ENCODE measurements around the gene AFG3L2.

AFG3L2 gene

DNA sequence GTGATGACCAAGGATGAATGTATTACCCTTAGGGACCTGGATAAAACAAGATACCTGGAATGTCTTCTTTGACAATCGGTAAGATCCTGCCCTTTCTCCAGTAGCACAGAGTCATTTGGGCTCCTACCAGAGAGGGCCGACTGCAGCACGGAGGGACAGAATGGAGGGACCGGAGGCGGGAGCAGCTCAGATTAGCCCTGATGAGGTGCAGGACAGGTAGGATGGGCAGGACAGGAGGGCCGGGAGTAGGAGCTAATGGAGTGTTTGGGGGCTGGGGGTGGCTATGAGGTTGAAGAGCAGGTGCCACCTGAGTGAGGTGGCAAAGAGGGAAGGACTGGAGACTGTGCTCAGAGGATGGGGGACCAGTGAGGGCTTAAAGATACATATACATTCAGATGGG is 20.8 kb upstream of the AFG3L2 start:
- no peaks in the 10 kb centered on the region for H3K36me3 ChIP-seq (ENCODE audit: control insufficient read depth in 1 of 2, insufficient read depth in 2 of 2, low read depth in 1 of 2, low read length in 2 of 2)
- no peak overlapping the region for H3K4me2 ChIP-seq (ENCODE audit: low read length, poor library complexity, severe bottlenecking)
- no peak overlapping the region for H2BK5ac ChIP-seq (ENCODE audit: low read depth, low read length, poor library complexity, severe bottlenecking)
- H3K18ac ChIP-seq (ENCODE audit: low read depth in 1 of 2, low read length in 2 of 2): no peak overlapping the region
- H4K91ac ChIP-seq (ENCODE audit: low read length): no peak overlapping the region
- peaks cover 0 to 12% of the 10 kb centered on the region in 2 experiments for H3K27me3 ChIP-seq (ENCODE audit: control insufficient read depth in 1 of 2, insufficient read depth in 1 of 2, low read length in 2 of 2)
- no peak overlapping the region for H2AK5ac ChIP-seq (ENCODE audit: low read length, severe bottlenecking)
- no peak overlapping the region for H3K4me3 ChIP-seq (ENCODE audit: insufficient read depth in 1 of 2, low read depth in 1 of 2, low read length in 2 of 2)
- no peaks in the 10 kb centered on the region for H3K9me3 ChIP-seq (ENCODE audit: control insufficient read depth, low read length)
- H3K9ac ChIP-seq (ENCODE audit: low read length): no peak overlapping the region
- no peak overlapping the region for H3K4ac ChIP-seq (ENCODE audit: low read depth in 1 of 2, low read length in 2 of 2)
- peaks cover 4% of the 10 kb centered on the region for H3K4me1 ChIP-seq (ENCODE audit: control insufficient read depth, insufficient read depth, low read depth, low read length)
- H2BK15ac ChIP-seq (ENCODE audit: low read depth, poor library complexity, severe bottlenecking): no peak overlapping the region
- no peak overlapping the region for H3K14ac ChIP-seq (ENCODE audit: low read length in 2 of 2)
- no peak overlapping the region for H4K8ac ChIP-seq (ENCODE audit: low read length)
- DNase-seq: no peak
- H3K27ac ChIP-seq (ENCODE audit: low read length, poor library complexity, severe bottlenecking): no peak overlapping the region
- no peak overlapping the region for H2BK12ac ChIP-seq (ENCODE audit: low read length in 2 of 2)
- no peak overlapping the region for H2BK120ac ChIP-seq (ENCODE audit: low read depth, low read length)
- H3K23ac ChIP-seq (ENCODE audit: low read length in 2 of 2): no peak overlapping the region
- no peaks in the 10 kb centered on the region for H3K79me1 ChIP-seq (replicated peaks; ENCODE audit: low read length, poor library complexity, severe bottlenecking)
- H2AFZ ChIP-seq (ENCODE audit: low read depth, low read length): no peak overlapping the region
- WGBS: 90% methylated on average over 6 of the region's 6 CpGs

DNA sequence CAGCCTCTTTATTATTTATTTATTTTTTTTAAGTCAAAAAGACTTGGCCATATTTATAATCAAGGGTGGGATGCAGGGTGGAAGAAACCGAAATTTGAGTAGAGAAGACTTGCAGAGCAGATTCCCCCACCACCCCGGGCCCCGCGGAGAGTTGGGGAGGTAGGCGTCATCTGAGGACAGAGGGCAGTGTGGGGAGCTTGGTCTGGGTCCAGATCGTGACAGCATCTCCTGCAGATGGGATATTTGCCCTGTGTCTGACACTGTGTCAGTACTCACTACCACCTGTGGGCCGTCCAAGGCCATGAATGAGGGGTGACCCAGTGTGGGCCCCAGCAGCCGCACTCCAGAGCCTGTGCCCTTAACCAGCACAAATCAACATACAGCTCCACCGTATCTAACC is 20.2 kb upstream of the AFG3L2 start:
- Histone ChIP-seq H2BK15ac (ENCODE audit: low read depth, poor library complexity, severe bottlenecking) (no peak overlapping the region), H3K79me1 (replicated peaks; ENCODE audit: low read length, poor library complexity, severe bottlenecking) (no peaks in the 10 kb centered on the region), H3K36me3 (ENCODE audit: control insufficient read depth in 1 of 2, insufficient read depth in 2 of 2, low read depth in 1 of 2, low read length in 2 of 2) (no peaks in the 10 kb centered on the region), H2BK5ac (ENCODE audit: low read depth, low read length, poor library complexity, severe bottlenecking) (no peak overlapping the region), H4K91ac (ENCODE audit: low read length) (no peak overlapping the region), H3K14ac (ENCODE audit: low read length in 2 of 2) (no peak overlapping the region), H2AK5ac (ENCODE audit: low read length, severe bottlenecking) (no peak overlapping the region), H2BK120ac (ENCODE audit: low read depth, low read length) (no peak overlapping the region), H3K27me3 (ENCODE audit: control insufficient read depth in 1 of 2, insufficient read depth in 1 of 2, low read length in 2 of 2) (peaks cover 0 to 12% of the 10 kb centered on the region in 2 experiments), H4K8ac (ENCODE audit: low read length) (no peak overlapping the region), H3K4ac (ENCODE audit: low read depth in 1 of 2, low read length in 2 of 2) (no peak overlapping the region), H3K18ac (ENCODE audit: low read depth in 1 of 2, low read length in 2 of 2) (no peak overlapping the region), H3K4me2 (ENCODE audit: low read length, poor library complexity, severe bottlenecking) (no peak overlapping the region), H3K4me1 (ENCODE audit: control insufficient read depth, insufficient read depth, low read depth, low read length) (peaks cover 3% of the 10 kb centered on the region), H3K9ac (ENCODE audit: low read length) (no peak overlapping the region), H2BK12ac (ENCODE audit: low read length in 2 of 2) (no peak overlapping the region), H2AFZ (ENCODE audit: low read depth, low read length) (no peak overlapping the region), H3K4me3 (ENCODE audit: insufficient read depth in 1 of 2, low read depth in 1 of 2, low read length in 2 of 2) (no peak overlapping the region), H3K9me3 (ENCODE audit: control insufficient read depth, low read length) (no peaks in the 10 kb centered on the region), H3K27ac (ENCODE audit: low read length, poor library complexity, severe bottlenecking) (no peak overlapping the region), H3K23ac (ENCODE audit: low read length in 2 of 2) (no peak overlapping the region)
- 91% methylated on average over 9 of the region's 9 CpGs for WGBS
- no peak for DNase-seq

DNA sequence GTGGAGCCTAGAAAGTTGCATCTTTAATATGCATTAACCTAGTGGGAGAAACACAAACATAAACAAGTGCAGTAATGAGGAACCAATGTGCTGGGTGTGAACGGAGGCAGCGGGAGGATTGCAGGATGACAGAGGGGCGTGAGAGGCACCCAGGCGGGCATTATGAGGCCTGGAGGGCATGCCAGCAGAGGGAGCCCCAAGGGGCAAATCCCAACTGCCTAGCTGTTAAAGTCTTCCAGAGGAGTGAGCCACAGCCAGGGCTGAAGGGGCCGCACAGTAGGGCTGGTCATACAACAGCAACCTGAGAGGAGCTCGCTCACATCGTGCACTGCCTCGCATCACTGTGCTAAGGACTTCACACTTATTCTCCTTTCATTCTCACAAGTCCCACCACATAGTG is 17.4 kb upstream of the AFG3L2 start:
- WGBS: 72% methylated on average over 8 of the region's 8 CpGs
- H3K4me1 ChIP-seq (ENCODE audit: control insufficient read depth, insufficient read depth, low read depth, low read length): peaks cover 3% of the 10 kb centered on the region
- H2BK12ac ChIP-seq (ENCODE audit: low read length in 2 of 2): no peak overlapping the region

DNA sequence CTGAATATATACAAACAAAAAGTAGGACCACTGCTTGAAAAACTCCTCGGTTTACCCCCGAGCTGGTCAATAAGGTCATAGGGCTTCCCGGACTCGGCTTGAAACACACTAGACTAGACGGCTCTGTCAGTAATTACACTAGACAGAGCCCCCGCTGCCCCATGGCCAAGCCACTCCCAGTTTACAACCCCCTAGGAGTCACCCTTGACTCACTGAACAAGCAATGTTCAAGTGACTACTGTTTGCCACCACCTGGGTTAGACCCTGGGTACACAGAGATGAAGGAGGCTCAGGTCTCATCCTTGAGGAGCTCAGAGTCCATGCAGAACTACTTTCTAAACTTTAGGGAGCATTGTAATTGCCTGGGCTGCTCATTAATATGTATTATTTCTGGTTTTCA is 17.0 kb upstream of the AFG3L2 start:
- no peaks in the 10 kb centered on the region for H3K79me1 ChIP-seq (replicated peaks; ENCODE audit: low read length, poor library complexity, severe bottlenecking)
- no peak overlapping the region for H4K91ac ChIP-seq (ENCODE audit: low read length)

More for the DNA sequence above, 17.4 kb upstream of the AFG3L2 start:
- Histone ChIP-seq H3K4me3 (ENCODE audit: insufficient read depth in 1 of 2, low read depth in 1 of 2, low read length in 2 of 2) (no peak overlapping the region), H2AFZ (ENCODE audit: low read depth, low read length) (no peak overlapping the region), H2AK5ac (ENCODE audit: low read length, severe bottlenecking) (no peak overlapping the region), H3K36me3 (ENCODE audit: control insufficient read depth in 1 of 2, insufficient read depth in 2 of 2, low read depth in 1 of 2, low read length in 2 of 2) (no peaks in the 10 kb centered on the region), H3K14ac (ENCODE audit: low read length in 2 of 2) (no peak overlapping the region), H3K4ac (ENCODE audit: low read depth in 1 of 2, low read length in 2 of 2) (no peak overlapping the region), H3K23ac (ENCODE audit: low read length in 2 of 2) (no peak overlapping the region), H3K27me3 (ENCODE audit: control insufficient read depth in 1 of 2, insufficient read depth in 1 of 2, low read length in 2 of 2) (peaks cover 0 to 12% of the 10 kb centered on the region in 2 experiments), H3K9ac (ENCODE audit: low read length) (no peak overlapping the region), H2BK15ac (ENCODE audit: low read depth, poor library complexity, severe bottlenecking) (no peak overlapping the region), H3K27ac (ENCODE audit: low read length, poor library complexity, severe bottlenecking) (no peak overlapping the region), H3K18ac (ENCODE audit: low read depth in 1 of 2, low read length in 2 of 2) (no peak overlapping the region), H3K9me3 (ENCODE audit: control insufficient read depth, low read length) (no peaks in the 10 kb centered on the region), H4K91ac (ENCODE audit: low read length) (no peak overlapping the region), H2BK120ac (ENCODE audit: low read depth, low read length) (no peak overlapping the region), H2BK5ac (ENCODE audit: low read depth, low read length, poor library complexity, severe bottlenecking) (no peak overlapping the region), H3K4me2 (ENCODE audit: low read length, poor library complexity, severe bottlenecking) (no peak overlapping the region), H3K79me1 (replicated peaks; ENCODE audit: low read length, poor library complexity, severe bottlenecking) (no peaks in the 10 kb centered on the region), H4K8ac (ENCODE audit: low read length) (no peak overlapping the region)
- peak; percentile 29 for DNase-seq

More for the DNA sequence above, 17.0 kb upstream of the AFG3L2 start:
- no peak overlapping the region for H3K4me3 ChIP-seq (ENCODE audit: insufficient read depth in 1 of 2, low read depth in 1 of 2, low read length in 2 of 2)
- no peak overlapping the region for H2BK5ac ChIP-seq (ENCODE audit: low read depth, low read length, poor library complexity, severe bottlenecking)
- DNase-seq: no peak
- H3K36me3 ChIP-seq (ENCODE audit: control insufficient read depth in 1 of 2, insufficient read depth in 2 of 2, low read depth in 1 of 2, low read length in 2 of 2): no peaks in the 10 kb centered on the region
- no peak overlapping the region for H4K8ac ChIP-seq (ENCODE audit: low read length)
- H2BK15ac ChIP-seq (ENCODE audit: low read depth, poor library complexity, severe bottlenecking): no peak overlapping the region
- no peak overlapping the region for H3K4ac ChIP-seq (ENCODE audit: low read depth in 1 of 2, low read length in 2 of 2)
- no peak overlapping the region for H3K27ac ChIP-seq (ENCODE audit: low read length, poor library complexity, severe bottlenecking)
- H2AK5ac ChIP-seq (ENCODE audit: low read length, severe bottlenecking): no peak overlapping the region
- H3K14ac ChIP-seq (ENCODE audit: low read length in 2 of 2): no peak overlapping the region
- no peak overlapping the region for H3K9ac ChIP-seq (ENCODE audit: low read length)
- H2BK120ac ChIP-seq (ENCODE audit: low read depth, low read length): no peak overlapping the region
- H3K9me3 ChIP-seq (ENCODE audit: control insufficient read depth, low read length): no peaks in the 10 kb centered on the region
- peaks cover 3% of the 10 kb centered on the region for H3K4me1 ChIP-seq (ENCODE audit: control insufficient read depth, insufficient read depth, low read depth, low read length)
- no peak overlapping the region for H2BK12ac ChIP-seq (ENCODE audit: low read length in 2 of 2)
- H2AFZ ChIP-seq (ENCODE audit: low read depth, low read length): no peak overlapping the region
- no peak overlapping the region for H3K23ac ChIP-seq (ENCODE audit: low read length in 2 of 2)
- H3K4me2 ChIP-seq (ENCODE audit: low read length, poor library complexity, severe bottlenecking): no peak overlapping the region
- H3K27me3 ChIP-seq (ENCODE audit: control insufficient read depth in 1 of 2, insufficient read depth in 1 of 2, low read length in 2 of 2): peaks cover 0 to 12% of the 10 kb centered on the region in 2 experiments
- no peak overlapping the region for H3K18ac ChIP-seq (ENCODE audit: low read depth in 1 of 2, low read length in 2 of 2)
- 64% methylated on average over 6 of the region's 6 CpGs for WGBS

All from mesenchymal stem cell (in vitro differentiated cells and primary cell).